ENCODE results near the gene DERL2.

Gene DERL2

DNA sequence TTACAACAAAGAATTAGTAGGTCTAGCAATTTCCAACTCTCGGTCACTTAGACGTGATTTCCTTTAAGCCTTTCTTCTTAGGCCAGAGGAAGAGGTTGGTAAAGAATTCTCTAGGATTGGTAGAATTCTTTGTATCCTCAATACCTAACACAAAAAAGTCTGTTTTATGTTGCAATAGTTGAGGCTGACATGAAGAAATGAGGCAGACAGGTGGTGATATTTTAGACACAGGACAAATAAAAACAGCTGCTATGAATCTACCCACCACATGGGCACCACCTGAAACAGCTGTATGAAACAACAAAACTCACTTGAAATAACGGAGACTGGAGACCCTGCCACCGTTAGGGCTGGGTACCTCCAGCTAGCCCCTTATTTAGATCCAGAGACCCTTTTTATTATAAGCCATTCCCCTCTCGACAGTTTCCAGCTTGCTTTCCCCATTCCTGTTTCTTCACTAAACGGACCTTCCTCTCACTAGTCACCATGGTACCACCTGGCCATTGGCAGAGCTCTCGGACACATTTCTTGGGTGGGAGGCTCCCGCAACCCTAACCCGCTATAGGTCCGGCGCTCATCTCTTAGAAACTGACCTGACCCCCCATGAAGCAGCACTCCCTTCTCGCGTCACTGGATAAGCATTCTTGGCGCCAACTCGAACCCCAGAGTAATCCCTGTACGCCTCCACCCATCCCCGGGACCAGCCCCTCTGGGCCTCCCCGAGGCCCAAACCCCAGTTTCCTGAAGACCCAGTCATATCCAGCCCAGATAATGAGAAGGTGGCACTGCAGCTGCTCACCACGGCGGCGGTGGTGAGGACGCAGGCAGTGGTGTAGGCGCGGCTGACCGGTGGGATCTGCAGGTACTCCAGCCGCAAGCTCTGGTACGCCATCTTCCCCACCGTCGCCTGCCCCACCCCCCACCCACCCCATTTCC is at the start of gene DERL2:
DERL2 (minus strand) TSS at position 909 of the 936 bp plus-strand sequence; CDS start at position 892, 17 bp downstream.
- no peak for DNase-seq (ENCODE audit: low read depth)

DNA sequence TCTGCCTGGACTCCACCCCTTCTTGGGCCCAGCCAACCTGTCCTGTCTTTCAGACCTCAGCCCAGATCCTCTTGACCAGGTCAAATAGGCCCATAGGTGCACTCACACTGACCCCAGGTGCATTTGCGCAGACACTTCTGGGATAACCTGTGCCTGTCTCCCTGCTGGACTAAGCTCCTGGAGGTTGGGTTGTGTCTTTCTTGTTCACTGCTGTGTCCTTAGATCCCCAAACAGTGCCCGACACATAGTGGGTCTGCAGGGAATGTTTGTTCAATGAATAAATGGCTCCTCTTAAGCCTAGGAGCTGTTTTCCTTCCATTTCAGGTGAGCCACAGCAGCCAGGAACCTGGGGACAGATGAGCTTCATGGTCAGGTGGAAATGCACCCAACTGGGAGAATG is 49.5 kb upstream of the DERL2 start:
- no peak for DNase-seq (ENCODE audit: low read depth)

- no peak for DNase-seq (ENCODE audit: low read depth)
These were observed 47.7 kb upstream of the DERL2 start for GRCh38 chr17:5533486-5534315.

DNA sequence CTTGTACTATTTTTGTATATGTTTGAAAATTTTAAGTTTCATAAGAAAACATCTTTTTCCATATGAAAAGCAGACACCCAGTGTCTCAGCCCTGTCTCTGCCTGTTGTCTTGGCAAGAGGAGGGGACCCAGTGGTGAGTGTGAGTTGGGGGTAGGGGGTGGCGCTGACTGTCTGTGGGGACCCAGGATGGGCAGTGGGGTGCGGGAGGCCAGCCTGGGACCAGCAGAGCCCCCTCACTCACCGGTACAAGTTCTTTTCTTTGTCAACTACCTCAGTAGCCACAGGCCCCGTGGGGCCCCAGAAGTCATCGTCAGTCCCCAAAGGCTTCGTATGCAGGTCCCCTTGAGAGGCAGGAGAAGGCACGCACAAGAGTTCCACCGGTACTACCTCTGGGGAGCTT is 46.6 kb upstream of the DERL2 start:
- no peak for DNase-seq (ENCODE audit: low read depth)

- no peak for DNase-seq (ENCODE audit: low read depth)
These were observed 45.1 kb upstream of the DERL2 start for GRCh38 chr17:5531085-5531418.

GRCh38 chr17:5530265-5531084 is 44.5 kb upstream of the DERL2 start:
- no peak for DNase-seq (ENCODE audit: low read depth)

DNA sequence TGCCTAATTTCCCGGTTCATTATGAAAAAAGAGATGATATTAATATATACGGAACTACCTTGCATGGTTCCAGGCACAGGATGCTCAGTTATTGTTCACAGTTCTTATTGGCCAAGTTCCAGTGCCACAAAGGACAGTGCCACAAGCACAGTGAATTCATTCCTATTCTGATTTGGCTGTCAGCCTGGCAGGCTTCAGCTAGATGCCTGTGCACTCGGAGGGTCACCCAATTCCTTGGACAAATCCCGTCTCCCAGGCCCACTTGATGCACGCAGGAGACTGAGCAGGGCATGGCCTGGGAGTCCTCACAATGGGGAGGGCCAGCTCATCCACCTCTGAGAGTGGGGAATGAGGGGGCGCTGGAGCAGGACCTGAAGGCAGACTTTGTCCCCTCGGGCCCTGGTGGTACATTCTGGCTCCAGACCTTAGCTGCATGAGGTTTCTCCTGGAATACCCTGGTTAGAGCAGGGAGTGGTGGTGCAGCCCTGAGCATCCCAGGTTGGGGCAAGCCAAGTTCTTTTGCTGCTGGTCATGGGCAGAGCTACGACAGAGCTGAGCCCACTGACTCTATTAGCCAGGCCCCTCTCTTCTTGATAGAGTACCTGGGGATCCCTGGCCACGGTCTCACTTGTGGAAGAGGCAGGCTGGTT is 41.7 kb upstream of the DERL2 start:
- DNase-seq (ENCODE audit: low read depth), result no peak

DNA sequence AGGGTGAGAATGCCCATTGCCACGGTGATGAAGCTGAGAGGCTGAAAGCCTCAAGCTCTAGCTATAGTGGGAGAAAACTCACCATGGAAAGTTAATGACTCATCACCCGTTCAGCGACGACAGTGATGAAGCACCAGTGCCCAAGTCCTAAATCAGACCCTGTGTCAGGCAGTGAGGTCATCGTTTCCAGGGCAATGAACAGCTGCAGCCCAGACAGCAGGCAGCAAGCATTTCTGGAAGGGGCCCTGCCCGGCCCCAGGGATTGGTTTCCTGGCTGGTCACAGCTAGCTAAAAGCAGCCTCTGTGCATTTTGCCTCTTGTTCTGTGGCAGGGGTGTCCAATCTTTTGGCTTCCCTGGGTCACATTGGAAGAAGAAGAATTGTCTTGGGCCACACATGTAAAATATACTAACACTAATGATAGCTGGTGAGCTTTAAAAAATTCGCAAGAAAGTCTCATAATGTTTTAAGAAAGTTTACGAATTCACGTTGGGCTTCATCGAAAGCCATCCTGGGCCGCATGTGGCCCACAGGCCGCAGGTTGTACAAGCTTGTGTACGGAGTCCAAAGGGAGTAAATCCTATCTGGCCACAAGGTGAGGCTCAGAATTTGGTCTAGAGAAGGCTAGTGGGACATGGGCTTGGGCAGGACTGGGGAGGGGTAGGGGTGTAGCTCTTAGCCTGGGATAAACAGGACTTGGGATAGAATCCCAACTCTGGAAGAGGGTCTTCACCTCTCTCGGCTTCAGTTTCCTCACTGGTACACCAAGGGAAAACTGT is 41.0 kb upstream of the DERL2 start:
- DNase-seq (ENCODE audit: low read depth), result peak; percentile 9

DNA sequence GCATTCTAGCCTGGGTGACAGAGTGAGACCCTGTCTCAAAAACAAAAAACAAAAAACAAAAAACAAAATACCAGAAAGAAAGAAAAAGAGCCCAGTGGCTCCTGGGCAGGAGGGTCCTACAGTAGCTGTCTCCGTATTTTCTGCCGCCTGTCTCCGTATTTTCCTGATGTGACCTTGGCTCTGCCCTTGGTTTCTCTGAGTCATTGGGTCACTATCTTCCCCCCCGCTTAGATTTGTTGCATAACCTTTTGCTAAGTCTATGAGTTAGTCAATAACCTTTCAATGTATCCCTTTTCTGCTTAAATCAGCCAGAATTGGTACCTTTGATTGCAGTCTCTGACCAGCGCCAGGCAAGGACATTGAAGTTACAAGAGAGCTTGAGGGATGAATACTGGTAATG is 37.3 kb upstream of the DERL2 start:
- DNase-seq (ENCODE audit: low read depth), result no peak

DNA sequence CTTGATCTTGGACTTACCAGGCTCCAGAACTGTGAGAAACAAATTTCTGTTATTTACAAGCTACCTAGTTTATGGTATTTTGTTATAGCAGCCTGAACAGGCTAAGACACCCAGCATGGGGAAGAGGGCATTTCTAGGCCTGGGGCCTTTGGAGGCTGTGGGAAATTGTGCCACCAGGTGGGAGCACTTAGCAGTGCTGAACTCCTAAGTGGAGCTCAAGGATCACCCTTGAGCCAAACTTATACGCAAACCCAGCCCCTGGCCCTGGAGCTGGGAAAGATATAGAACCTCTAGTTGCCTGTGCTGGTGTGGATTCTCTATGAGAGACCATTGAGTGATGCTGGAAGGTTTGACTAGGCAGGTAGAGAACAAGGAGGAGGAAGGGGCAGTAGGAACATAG is 36.5 kb upstream of the DERL2 start:
- DNase-seq (ENCODE audit: low read depth), result no peak

DNA sequence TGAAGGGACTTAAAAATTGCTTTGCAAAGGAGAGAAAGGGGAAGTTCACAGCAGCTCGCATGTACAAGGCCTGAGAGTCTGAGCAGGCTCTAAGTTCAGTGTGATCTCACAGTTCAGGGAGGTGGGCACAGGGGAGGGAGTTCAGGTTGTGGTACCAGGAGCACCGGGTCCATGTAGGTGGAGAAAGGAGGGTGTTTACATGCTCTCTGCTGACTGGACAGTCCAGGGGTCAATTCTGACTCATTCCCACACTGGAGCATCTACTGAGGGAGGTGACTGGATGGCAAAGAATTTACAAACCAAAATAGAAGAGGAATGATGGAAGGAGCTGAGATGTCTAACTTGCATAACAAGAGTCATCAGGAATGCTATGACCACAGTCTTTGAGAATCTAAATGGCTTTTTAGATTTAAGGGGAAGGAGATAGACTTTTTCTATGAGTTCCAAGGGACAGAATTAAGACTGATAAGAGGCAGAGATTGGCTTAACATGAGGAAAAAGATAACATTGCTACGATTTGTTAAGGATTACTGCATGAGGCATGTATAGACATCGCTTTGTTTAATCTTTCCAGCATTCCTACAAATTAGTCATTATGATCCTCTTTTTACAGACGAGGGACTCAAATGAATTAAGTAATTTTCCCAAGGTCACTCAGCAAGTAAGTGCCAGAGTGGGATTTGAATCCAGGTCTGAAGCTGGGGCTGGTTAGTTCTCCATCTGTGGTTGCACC is 30.2 kb upstream of the DERL2 start:
- DNase-seq (ENCODE audit: low read depth), result no peak

DNA sequence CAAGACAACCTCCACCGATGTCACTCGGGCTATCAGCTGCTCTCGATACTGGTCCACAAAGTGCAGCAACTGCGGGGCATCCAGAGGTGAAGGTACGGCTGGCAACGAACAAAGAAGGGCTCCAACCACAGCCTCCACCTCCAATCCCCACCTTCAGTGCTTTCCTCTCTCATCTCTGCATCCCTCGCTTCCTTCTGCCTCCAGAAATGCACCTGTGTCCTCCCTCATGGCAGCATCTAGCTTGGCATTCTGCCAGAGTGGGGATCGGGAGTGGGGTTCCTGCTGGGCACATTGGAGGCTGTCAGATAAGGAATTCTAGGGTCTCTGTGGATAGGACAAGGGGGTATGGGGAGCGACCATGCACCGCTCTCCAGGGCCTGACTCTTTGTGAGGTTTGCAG is 29.0 kb upstream of the DERL2 start:
- no peak for DNase-seq (ENCODE audit: low read depth)

DNA sequence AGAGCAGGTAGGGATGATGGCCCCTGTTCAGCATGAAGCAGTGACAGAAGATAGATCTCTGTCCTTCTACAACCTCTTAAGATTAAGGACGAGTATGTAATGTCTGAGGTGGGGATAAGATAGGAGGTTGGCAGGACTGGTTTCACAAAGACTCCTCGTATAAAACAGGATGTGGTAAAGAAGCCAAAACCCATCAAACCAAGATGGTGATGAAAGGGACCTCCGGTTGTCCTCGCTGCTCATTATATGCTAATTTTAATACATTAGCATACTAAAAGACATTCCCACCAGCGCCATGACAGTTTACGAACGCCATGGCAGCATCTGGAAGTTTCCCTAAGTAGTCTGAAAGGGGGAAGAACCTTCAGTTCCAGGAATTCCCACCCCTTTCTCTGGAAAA is 27.6 kb upstream of the DERL2 start:
- DNase-seq (ENCODE audit: low read depth), result no peak

DNA sequence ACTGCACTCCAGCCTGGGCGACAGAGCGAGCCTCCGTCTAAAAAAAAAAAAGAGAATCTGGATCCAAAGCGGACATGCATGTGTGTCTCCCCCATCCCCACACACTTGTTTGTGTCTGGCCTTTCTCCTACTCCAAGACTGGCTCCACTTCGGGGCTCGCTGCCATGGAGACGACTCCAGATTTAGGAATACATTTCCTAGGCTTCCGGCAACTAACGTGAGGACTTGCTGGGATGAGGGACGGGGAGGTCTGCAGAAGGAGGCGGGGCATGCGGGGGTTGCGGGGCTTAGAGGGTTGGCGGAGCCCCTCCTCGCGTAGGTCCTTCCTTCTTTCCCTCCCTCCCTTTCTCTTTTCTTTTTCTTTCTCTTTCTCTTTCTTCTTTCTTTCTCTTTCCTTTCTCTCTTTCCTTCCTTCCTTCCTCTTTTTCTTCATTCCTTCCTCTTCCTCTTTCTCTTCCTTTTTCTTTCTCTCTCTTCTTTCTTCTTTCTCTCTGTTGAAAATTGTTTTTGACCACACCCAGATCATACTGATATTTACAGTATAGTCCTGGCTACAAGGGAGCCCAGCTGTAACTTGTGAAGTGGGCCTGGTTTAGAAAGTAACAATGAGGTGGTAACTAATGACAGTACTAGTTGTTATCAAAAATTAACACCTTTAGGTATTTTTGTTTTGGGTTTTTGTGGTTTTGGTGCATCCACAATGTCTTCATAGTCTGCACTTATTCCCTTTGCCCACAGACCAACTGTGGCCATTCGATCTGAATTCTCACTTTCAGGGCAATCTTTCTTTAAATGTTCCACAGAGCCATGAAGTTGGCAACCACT is 25.6 kb upstream of the DERL2 start:
- DNase-seq (ENCODE audit: low read depth), result no peak

DNA sequence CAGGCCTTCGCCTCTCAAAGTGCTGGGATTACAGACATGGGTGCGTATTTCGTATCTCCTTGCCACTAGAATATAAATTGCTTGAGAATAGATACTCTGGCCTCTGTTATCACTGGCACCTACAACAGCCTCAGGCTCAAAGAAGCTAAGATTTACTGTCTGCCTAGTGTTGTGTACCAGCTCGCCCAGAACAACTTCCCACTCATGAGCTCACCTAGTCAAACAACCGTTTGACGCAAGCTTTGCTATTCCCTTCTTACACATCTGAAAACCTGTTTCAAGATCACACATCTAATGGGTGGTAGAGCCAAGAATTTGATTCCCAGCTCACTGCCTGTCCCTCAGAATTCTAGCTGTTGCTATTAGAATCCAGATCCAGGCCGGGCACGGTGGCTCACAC is 24.8 kb upstream of the DERL2 start:
- DNase-seq (ENCODE audit: low read depth), result no peak

DNA sequence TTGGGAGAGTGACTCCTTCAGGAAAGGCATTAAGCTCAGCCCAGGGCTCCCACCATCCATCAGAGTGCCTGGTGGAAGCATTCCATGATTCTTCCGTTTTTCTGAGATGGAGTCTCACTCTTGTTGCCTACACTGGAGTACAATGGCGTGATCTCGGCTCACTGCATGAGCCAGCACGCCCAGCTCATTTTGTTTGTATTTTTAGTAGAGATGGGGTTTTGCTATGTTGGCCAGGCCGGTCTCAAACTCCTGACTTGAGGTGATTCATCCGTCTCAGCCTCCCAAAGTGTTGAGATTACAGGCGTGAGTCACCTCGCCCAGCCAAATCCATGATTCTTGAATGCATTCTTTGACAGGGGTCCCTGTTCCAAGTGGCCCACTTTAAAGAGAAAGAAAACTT is 23.5 kb upstream of the DERL2 start:
- DNase-seq (ENCODE audit: low read depth), result no peak

DNA sequence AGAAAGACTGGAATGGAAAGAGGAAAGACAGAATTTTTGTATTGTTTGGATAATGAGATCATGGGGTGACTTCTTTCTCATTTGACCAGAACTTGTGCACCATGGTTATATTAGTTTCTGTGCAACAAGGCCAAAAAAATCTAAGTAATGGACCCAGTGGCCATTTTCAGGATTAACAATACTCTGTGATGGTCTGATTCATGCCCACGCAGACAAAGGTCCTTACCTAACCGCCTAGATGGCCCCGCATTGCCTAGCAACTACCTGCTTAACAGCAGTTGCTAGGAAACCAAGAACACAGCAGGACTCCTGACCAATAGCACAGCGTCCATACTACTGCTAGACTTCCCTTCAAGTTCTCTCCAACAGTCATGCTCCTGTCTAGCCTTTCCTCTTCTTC is 22.8 kb upstream of the DERL2 start:
- DNase-seq (ENCODE audit: low read depth), result no peak

DNA sequence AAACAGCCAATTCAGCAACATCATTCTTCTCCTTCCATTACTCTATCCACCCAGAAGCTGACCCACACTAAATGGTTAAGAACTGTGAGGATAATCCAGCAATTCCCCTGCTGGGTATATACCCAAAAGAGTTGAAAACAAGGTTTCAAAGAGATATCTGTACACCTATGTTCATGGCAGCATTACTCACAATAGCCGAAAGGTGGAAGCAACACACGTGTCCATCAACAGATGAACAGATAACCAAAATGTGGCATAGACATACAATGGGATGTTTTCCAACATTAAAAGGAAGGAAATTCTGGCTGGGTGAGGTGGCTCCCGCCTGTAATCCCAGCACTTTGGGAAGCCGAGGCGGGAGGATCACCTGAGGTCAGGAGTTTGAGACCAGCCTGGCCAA is 20.3 kb upstream of the DERL2 start:
- DNase-seq (ENCODE audit: low read depth), result no peak

DNA sequence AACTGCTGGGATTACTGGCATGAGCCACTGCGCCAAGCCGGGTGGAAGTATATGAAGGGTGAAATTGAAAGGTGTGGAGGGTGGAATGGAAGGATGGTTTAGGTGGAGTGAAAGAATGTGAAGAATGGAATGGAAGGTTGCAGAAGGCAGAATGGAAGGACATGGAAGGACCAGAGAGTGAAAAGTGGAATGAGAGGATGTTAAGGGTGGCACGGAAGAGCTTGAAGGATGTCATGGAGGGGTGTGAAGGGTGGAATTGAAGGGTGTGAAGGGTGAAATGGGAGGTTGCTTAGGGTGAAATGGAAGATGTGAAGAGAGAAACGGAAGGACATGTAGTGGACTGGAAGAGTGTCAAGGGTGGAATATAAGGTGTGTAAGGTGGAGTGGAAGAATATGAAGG is 16.6 kb upstream of the DERL2 start:
- no peak for DNase-seq (ENCODE audit: low read depth)

DNA sequence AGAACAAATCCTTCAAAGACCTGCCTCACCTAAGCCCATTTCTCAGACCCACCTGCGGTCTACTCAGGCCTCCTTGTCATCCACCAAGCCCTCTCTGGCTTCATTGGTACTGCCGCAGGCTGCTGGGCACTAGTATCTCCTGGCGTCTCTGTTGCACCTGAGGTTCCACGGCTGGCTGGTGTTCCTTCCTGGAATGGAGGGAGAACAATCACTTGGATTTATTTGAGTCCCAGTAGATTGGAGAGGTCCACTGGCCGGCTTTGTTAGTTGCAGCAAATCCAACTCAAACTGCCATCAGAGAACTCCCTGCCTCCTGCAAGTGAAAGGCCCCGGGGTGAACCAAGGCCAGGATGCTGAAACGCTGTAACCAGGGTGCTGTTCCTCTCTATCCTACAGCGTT is 15.7 kb upstream of the DERL2 start:
- DNase-seq (ENCODE audit: low read depth), result no peak

Data from stimulated activated CD8-positive, alpha-beta memory T cell treated with anti-CD3 and anti-CD28 coated beads, Interleukin-15, amount 100 ng/mL, for 24 hours (primary cell).